Measurements from ENCODE around the gene CCDC28B.
"Not testable (repeated sequence)": the region's sequence is repeated elsewhere in the genome, so short reads cannot be mapped to it uniquely, and the experiment has no call there.

The CCDC28B gene

GRCh38 chr1:32200226-32201010 lies at the start of gene CCDC28B:
Gene CCDC28B, plus strand, starts transcription at chr1:32200595. Its CDS starts 1,341 bp downstream, at chr1:32201936.
- DNase-seq: peak; percentile 52

GRCh38 chr1:32150847-32151246 lies 49.5 kb upstream of the CCDC28B start:
- no peak for DNase-seq

- DNase-seq: no peak
Observed at GRCh38 chr1:32151319-32151787, 49.0 kb upstream of the CCDC28B start.

- no peak for DNase-seq
Observed at GRCh38 chr1:32159189-32159588, 41.2 kb upstream of the CCDC28B start.

- no peak for DNase-seq
Observed at GRCh38 chr1:32163405-32163804, 37.0 kb upstream of the CCDC28B start.

- DNase-seq: not testable (repeated sequence)
Observed at GRCh38 chr1:32165633-32166032, 34.8 kb upstream of the CCDC28B start.

- no peak for DNase-seq
Observed at GRCh38 chr1:32170991-32171390, 29.4 kb upstream of the CCDC28B start.

- DNase-seq: no peak
Observed at GRCh38 chr1:32172621-32173245, 27.7 kb upstream of the CCDC28B start.

- DNase-seq: no peak
Observed at GRCh38 chr1:32178380-32179192, 21.8 kb upstream of the CCDC28B start.

- DNase-seq: no peak
Observed at GRCh38 chr1:32179193-32179442, 21.3 kb upstream of the CCDC28B start.

GRCh38 chr1:32179443-32180185 lies 20.8 kb upstream of the CCDC28B start, which contains the start of gene TXLNA:
Gene TXLNA, plus strand, starts transcription at chr1:32179675. Its CDS starts 671 bp downstream, at chr1:32180346.
- DNase-seq: peak; percentile 87

GRCh38 chr1:32180186-32181060 lies 20.0 kb upstream of the CCDC28B start:
- DNase-seq: peak; percentile 18

- no peak for DNase-seq
Observed at GRCh38 chr1:32181065-32181464, 19.3 kb upstream of the CCDC28B start.

- no peak for DNase-seq
Observed at GRCh38 chr1:32181563-32181962, 18.8 kb upstream of the CCDC28B start.

- no peak for DNase-seq
Observed at GRCh38 chr1:32182060-32182459, 18.3 kb upstream of the CCDC28B start.

- DNase-seq: no peak
Observed at GRCh38 chr1:32184650-32185049, 15.7 kb upstream of the CCDC28B start.

- no peak for DNase-seq
Observed at GRCh38 chr1:32186077-32186476, 14.3 kb upstream of the CCDC28B start.

GRCh38 chr1:32186491-32186890 lies 13.9 kb upstream of the CCDC28B start:
- DNase-seq: no peak

GRCh38 chr1:32187850-32188249 lies 12.5 kb upstream of the CCDC28B start:
- DNase-seq: no peak

GRCh38 chr1:32192220-32192948 lies 8.0 kb upstream of the CCDC28B start:
- DNase-seq: no peak

GRCh38 chr1:32194984-32195383 lies 5.4 kb upstream of the CCDC28B start:
- no peak for DNase-seq

Data from CD4-positive, alpha-beta T cell treated with Interleukin-4 for 4 hours (primary cell).